Measurements from ENCODE around the gene TOE1.
"Not testable (repeated sequence)": the region's sequence is repeated elsewhere in the genome, so short reads cannot be mapped to it uniquely, and the experiment has no call there.

The TOE1 gene

GRCh38 chr1:45383191-45383590 lies 43.2 kb downstream of the TOE1 start:
- H3K23ac ChIP-seq (ENCODE audit: low read length), result no peak overlapping the region
- H3K79me2 ChIP-seq (ENCODE audit: control insufficient read depth, insufficient read depth, low read length, poor library complexity), result no peaks in the 10 kb centered on the region
- H4K12ac ChIP-seq (ENCODE audit: low read depth, low read length), result no peak overlapping the region
- H2AFZ ChIP-seq (ENCODE audit: insufficient read depth, low read length, poor library complexity), result no peak overlapping the region
- no peaks in the 10 kb centered on the region for H3K9me3 ChIP-seq (ENCODE audit: insufficient read depth, low read depth, low read length)
- H4K91ac ChIP-seq (ENCODE audit: low read depth, low read length), result no peak overlapping the region
- no peak overlapping the region for H3K18ac ChIP-seq (ENCODE audit: low read length)
- no peak overlapping the region for H2BK5ac ChIP-seq (ENCODE audit: low read depth, low read length, poor library complexity)
- H2BK120ac ChIP-seq (ENCODE audit: insufficient read depth, low read length, poor library complexity), result no peak overlapping the region
- H2BK12ac ChIP-seq (ENCODE audit: low read length), result no peak overlapping the region
- H3K4me3 ChIP-seq (ENCODE audit: low read depth, low read length), result no peak overlapping the region
- no peaks in the 10 kb centered on the region for H3K4me1 ChIP-seq (ENCODE audit: control insufficient read depth in 1 of 2, insufficient read depth in 2 of 2, low read length in 2 of 2)
- H3K14ac ChIP-seq (ENCODE audit: low read length), result no peak overlapping the region
- H3K9ac ChIP-seq (ENCODE audit: low read length), result no peak overlapping the region
- no peak overlapping the region for H3K4me2 ChIP-seq (ENCODE audit: low read length)
- no peak overlapping the region for H3K27ac ChIP-seq (ENCODE audit: low read depth, low read length)
- no peaks in the 10 kb centered on the region for H3K36me3 ChIP-seq (ENCODE audit: control insufficient read depth in 1 of 2, insufficient read depth in 2 of 2, low read length in 2 of 2)
- no peak overlapping the region for H2AK5ac ChIP-seq (ENCODE audit: low read length)
- no CpG with 5 or more reads among the region's 1 CpG for WGBS (ENCODE audit: extremely low coverage, insufficient coverage, insufficient read length)
- no peaks in the 10 kb centered on the region for H3K79me1 ChIP-seq (ENCODE audit: low read length)
- H3K4ac ChIP-seq (ENCODE audit: low read depth, low read length), result no peak overlapping the region
- H3K27me3 ChIP-seq (ENCODE audit: insufficient read depth, low read length), result no peaks in the 10 kb centered on the region
- no peak for DNase-seq
- no peak overlapping the region for H4K8ac ChIP-seq (ENCODE audit: low read depth, low read length)

GRCh38 chr1:45384213-45384612 lies 44.2 kb downstream of the TOE1 start:
- not testable (repeated sequence) for DNase-seq; H4K8ac ChIP-seq (ENCODE audit: low read depth, low read length); H3K36me3 ChIP-seq (ENCODE audit: control insufficient read depth in 1 of 2, insufficient read depth in 2 of 2, low read length in 2 of 2); H3K9ac ChIP-seq (ENCODE audit: low read length); H2BK12ac ChIP-seq (ENCODE audit: low read length); H3K4me2 ChIP-seq (ENCODE audit: low read length); H3K27me3 ChIP-seq (ENCODE audit: insufficient read depth, low read length); H3K4me1 ChIP-seq (ENCODE audit: control insufficient read depth in 1 of 2, insufficient read depth in 2 of 2, low read length in 2 of 2); H3K79me2 ChIP-seq (ENCODE audit: control insufficient read depth, insufficient read depth, low read length, poor library complexity); H2BK120ac ChIP-seq (ENCODE audit: insufficient read depth, low read length, poor library complexity); H3K14ac ChIP-seq (ENCODE audit: low read length); H3K9me3 ChIP-seq (ENCODE audit: insufficient read depth, low read depth, low read length); H3K4me3 ChIP-seq (ENCODE audit: low read depth, low read length); H3K23ac ChIP-seq (ENCODE audit: low read length); H4K12ac ChIP-seq (ENCODE audit: low read depth, low read length); H3K4ac ChIP-seq (ENCODE audit: low read depth, low read length); H3K79me1 ChIP-seq (ENCODE audit: low read length); H3K18ac ChIP-seq (ENCODE audit: low read length); H3K27ac ChIP-seq (ENCODE audit: low read depth, low read length); H4K91ac ChIP-seq (ENCODE audit: low read depth, low read length); H2AK5ac ChIP-seq (ENCODE audit: low read length); H2AFZ ChIP-seq (ENCODE audit: insufficient read depth, low read length, poor library complexity); H2BK5ac ChIP-seq (ENCODE audit: low read depth, low read length, poor library complexity)
- WGBS (ENCODE audit: extremely low coverage, insufficient coverage, insufficient read length), result no CpG with 5 or more reads among the region's 4 CpGs

GRCh38 chr1:45385302-45385701 lies 45.3 kb downstream of the TOE1 start:
- DNase-seq, result no peak
- Histone ChIP-seq H3K18ac (ENCODE audit: low read length) (no peak overlapping the region), H2BK12ac (ENCODE audit: low read length) (no peak overlapping the region), H3K23ac (ENCODE audit: low read length) (no peak overlapping the region), H3K27me3 (ENCODE audit: insufficient read depth, low read length) (no peaks in the 10 kb centered on the region), H3K4me1 (ENCODE audit: control insufficient read depth in 1 of 2, insufficient read depth in 2 of 2, low read length in 2 of 2) (no peaks in the 10 kb centered on the region), H3K14ac (ENCODE audit: low read length) (no peak overlapping the region), H2AFZ (ENCODE audit: insufficient read depth, low read length, poor library complexity) (no peak overlapping the region), H3K4ac (ENCODE audit: low read depth, low read length) (no peak overlapping the region), H3K79me2 (ENCODE audit: control insufficient read depth, insufficient read depth, low read length, poor library complexity) (no peaks in the 10 kb centered on the region), H3K27ac (ENCODE audit: low read depth, low read length) (no peak overlapping the region), H2AK5ac (ENCODE audit: low read length) (no peak overlapping the region), H2BK5ac (ENCODE audit: low read depth, low read length, poor library complexity) (no peak overlapping the region), H4K12ac (ENCODE audit: low read depth, low read length) (no peak overlapping the region), H2BK120ac (ENCODE audit: insufficient read depth, low read length, poor library complexity) (no peak overlapping the region), H3K36me3 (ENCODE audit: control insufficient read depth in 1 of 2, insufficient read depth in 2 of 2, low read length in 2 of 2) (no peaks in the 10 kb centered on the region), H3K9ac (ENCODE audit: low read length) (no peak overlapping the region), H3K4me3 (ENCODE audit: low read depth, low read length) (no peak overlapping the region), H4K91ac (ENCODE audit: low read depth, low read length) (no peak overlapping the region), H4K8ac (ENCODE audit: low read depth, low read length) (no peak overlapping the region), H3K4me2 (ENCODE audit: low read length) (no peak overlapping the region), H3K9me3 (ENCODE audit: insufficient read depth, low read depth, low read length) (no peaks in the 10 kb centered on the region), H3K79me1 (ENCODE audit: low read length) (no peaks in the 10 kb centered on the region)
- WGBS (ENCODE audit: extremely low coverage, insufficient coverage, insufficient read length), result no CpG with 5 or more reads among the region's 3 CpGs

GRCh38 chr1:45386219-45386618 lies 46.2 kb downstream of the TOE1 start:
- Histone ChIP-seq H3K79me1 (ENCODE audit: low read length) (no peaks in the 10 kb centered on the region), H3K4me1 (ENCODE audit: control insufficient read depth in 1 of 2, insufficient read depth in 2 of 2, low read length in 2 of 2) (no peaks in the 10 kb centered on the region), H2BK5ac (ENCODE audit: low read depth, low read length, poor library complexity) (no peak overlapping the region), H2AFZ (ENCODE audit: insufficient read depth, low read length, poor library complexity) (no peak overlapping the region), H4K91ac (ENCODE audit: low read depth, low read length) (no peak overlapping the region), H2BK120ac (ENCODE audit: insufficient read depth, low read length, poor library complexity) (no peak overlapping the region), H3K9ac (ENCODE audit: low read length) (no peak overlapping the region), H4K12ac (ENCODE audit: low read depth, low read length) (no peak overlapping the region), H3K36me3 (ENCODE audit: control insufficient read depth in 1 of 2, insufficient read depth in 2 of 2, low read length in 2 of 2) (no peaks in the 10 kb centered on the region), H3K18ac (ENCODE audit: low read length) (no peak overlapping the region), H3K23ac (ENCODE audit: low read length) (no peak overlapping the region), H2BK12ac (ENCODE audit: low read length) (no peak overlapping the region), H4K8ac (ENCODE audit: low read depth, low read length) (no peak overlapping the region), H3K27me3 (ENCODE audit: insufficient read depth, low read length) (no peaks in the 10 kb centered on the region), H3K9me3 (ENCODE audit: insufficient read depth, low read depth, low read length) (no peaks in the 10 kb centered on the region), H2AK5ac (ENCODE audit: low read length) (no peak overlapping the region), H3K4me2 (ENCODE audit: low read length) (no peak overlapping the region), H3K4ac (ENCODE audit: low read depth, low read length) (no peak overlapping the region), H3K27ac (ENCODE audit: low read depth, low read length) (no peak overlapping the region), H3K14ac (ENCODE audit: low read length) (no peak overlapping the region), H3K79me2 (ENCODE audit: control insufficient read depth, insufficient read depth, low read length, poor library complexity) (no peaks in the 10 kb centered on the region), H3K4me3 (ENCODE audit: low read depth, low read length) (no peak overlapping the region)
- no peak for DNase-seq
- WGBS (ENCODE audit: extremely low coverage, insufficient coverage, insufficient read length), result no CpG with 5 or more reads among the region's 3 CpGs
